NCI-H510A treated with DMSO at 0.1 percent for 48 hours (cell line): ENCODE results near the gene P2RX2.

Experiments used
- DNase-seq: peaks from one replicate; lab custom pipeline; 2025; lab: John Stamatoyannopoulos, UW

Gene P2RX2

DNA sequence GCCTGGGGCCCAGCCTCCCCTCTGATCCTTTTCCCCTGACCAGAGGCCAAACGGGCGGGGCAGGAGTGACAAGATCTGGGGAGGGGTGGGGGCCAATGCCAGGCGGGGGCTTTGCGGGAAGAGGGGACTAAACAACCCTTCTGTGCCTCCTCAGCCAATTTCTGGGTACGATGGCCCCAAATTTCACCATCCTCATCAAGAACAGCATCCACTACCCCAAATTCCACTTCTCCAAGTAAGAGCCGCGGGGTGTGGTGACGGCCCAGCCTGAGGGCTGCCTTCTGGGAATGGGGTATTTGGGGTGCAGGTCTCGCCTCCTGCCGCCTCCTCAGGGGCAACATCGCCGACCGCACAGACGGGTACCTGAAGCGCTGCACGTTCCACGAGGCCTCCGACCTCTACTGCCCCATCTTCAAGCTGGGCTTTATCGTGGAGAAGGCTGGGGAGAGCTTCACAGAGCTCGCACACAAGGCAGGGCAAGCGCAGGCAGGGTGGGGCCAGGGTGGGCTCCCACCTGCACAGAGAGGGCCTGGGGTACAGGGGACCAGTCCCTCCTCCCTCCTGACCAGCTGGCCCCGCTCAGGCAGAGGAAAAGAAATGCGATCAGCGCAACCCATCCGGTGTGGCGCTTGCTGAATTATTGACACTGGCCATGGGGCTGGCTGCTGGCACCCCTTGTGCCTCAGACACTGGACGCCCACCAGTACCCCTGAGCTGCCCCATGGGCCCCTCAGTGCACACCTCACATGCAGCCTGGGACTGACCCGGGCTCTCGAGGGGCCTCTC, 1.7 kb downstream of the P2RX2 start:
- DNase-seq: no peak

DNA sequence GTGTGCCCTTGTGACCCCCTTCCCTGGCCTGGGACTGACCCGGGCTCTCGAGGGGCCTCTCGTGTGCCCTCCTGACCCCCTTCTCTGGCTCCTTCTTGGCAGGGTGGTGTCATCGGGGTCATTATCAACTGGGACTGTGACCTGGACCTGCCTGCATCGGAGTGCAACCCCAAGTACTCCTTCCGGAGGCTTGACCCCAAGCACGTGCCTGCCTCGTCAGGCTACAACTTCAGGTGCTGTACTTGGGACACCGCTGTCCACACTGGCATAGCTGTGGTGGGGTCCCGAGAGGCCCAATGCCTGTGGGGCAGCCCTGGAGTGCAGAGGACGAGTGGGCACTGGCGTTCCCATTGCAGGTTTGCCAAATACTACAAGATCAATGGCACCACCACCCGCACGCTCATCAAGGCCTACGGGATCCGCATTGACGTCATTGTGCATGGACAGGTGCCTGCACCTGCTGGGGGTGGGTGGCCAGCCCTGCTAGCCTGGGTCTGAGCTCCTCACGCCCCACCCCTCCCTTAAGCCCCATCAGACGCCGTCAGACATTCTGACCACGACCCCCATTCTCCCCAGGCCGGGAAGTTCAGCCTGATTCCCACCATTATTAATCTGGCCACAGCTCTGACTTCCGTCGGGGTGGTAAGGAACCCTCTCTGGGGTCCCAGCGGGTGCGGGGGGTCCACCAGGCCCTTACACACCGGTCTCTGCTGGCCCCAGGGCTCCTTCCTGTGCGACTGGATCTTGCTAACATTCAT, 2.5 kb downstream of the P2RX2 start:
- no peak for DNase-seq

DNA sequence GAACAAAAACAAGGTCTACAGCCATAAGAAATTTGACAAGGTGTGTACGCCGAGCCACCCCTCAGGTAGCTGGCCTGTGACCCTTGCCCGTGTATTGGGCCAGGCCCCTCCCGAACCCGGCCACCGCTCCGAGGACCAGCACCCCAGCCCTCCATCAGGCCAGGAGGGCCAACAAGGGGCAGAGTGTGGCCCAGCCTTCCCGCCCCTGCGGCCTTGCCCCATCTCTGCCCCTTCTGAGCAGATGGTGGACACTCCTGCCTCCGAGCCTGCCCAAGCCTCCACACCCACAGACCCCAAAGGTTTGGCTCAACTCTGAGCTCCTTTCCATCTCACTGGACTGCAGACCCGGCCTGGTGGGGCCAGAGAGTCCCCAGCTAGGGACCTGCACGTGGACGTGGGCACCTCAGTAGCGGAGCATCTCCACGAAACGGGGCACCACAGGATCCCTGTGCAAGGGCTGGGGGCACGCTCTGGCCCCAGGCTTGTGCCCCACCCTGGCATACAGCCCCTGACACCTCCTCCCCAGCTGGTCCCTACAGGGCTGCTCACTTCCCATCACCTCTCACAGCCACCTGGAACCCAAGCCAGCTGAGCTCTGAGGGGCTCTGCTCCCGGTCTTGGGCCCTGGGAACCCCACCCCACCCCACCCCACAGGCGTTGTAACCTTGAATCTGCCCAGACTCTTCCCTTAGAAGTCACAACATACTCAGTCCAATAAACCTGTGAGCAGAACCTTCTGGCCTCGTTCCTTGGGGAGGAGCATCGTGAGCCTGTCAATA, 3.3 kb downstream of the P2RX2 start:
- no peak for DNase-seq

DNA sequence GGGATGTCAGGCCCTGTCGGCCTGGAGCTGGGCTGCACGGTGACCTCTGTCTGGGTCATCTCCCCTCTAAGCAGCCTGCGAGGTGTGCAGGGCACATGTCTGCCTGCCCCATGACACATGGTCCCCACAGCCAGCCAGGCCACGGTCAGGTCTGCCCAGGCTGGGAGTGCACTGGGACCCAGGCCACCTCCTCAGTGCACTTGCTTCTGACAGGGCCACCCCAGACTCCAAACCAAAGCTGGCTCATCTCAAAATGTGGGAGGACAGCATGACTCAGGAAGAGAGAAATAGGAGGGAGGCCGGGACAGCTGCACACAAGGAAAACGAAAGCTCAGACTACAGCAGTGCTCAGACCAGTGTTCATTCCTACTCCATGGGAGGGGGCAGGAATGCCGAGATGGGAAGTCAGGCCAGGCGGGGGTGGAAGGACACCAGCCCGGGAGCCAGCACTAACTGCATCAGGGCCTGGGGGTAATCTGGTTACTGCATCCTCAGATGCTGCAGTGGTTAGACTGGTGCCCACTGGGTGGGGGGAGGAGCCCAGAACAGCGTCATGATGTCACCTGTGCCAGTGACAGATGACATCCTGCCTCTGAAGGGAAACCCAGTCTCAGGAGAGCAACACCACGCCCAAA, 4.0 kb downstream of the P2RX2 start:
- no peak for DNase-seq

DNA sequence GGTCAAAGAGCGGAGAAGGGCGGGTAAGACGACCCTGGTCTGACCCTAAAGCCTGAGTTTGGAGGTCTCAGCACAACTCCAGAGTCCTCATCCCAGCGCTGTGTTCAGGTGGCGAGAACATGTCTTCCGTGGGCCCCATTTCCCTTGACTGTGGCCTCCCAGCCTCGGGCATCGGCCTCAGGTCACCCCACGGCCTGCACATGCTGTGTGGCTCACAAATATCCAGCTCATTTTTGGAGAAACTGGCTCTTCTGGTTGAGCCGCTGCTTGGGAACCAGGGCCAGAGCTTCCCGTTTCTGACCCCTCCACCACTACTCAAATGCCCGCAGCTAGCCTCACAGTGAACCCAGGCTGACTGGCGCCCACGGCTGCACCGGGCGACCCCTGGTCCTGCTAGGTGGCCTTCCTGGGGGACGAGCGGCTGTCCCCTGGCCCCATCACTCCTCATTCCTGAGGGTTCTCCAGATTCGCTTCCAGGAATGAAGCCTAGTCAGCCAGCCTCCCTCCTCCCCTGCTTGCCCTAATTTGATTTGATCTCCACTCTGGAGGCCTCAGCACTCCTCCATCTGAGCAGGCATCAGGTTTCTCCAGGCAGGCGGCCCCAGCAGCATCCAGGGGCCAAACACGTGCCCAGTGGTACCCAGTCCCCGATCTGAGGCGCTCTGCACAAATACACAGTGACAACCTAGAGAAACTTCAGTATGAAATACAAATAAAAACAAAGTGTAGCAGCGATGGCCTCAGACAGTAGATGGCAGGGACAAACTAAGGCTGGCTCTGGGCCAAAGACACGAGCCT, 4.7 kb downstream of the P2RX2 start:
- DNase-seq: no peak

DNA sequence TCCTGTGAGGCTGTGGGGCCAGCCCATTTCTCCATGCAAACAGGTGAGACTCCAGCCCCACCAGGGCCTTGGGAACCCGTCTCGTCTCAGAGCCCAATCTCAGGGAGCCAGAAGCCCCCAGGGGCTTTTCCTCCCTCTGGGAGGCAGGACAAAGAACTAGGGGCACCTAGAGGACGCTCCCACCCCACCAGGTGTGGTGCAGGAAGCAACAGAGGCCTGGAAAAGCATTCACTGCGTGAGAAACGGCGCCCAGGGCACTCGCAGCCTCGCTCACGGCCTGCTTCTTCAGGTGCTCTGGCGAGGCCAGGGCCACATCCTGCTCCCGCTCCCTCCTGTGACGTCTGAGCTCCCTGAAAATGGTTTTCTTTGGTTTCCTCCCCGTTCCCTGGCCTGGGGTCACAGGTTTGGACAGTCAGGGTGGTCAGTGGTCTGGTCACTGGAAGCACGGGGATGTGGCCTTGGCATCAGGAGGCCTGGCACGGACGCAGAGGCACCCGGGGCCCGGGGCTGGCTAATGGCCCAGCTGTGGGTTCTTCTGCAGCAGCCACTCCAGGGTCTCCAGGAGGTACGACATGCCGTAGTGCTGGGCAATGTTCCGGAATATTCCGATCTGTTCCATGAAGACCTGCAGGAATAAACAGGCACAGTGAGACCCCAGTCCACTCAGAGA, 5.7 kb downstream of the P2RX2 start:
- no peak for DNase-seq

DNA sequence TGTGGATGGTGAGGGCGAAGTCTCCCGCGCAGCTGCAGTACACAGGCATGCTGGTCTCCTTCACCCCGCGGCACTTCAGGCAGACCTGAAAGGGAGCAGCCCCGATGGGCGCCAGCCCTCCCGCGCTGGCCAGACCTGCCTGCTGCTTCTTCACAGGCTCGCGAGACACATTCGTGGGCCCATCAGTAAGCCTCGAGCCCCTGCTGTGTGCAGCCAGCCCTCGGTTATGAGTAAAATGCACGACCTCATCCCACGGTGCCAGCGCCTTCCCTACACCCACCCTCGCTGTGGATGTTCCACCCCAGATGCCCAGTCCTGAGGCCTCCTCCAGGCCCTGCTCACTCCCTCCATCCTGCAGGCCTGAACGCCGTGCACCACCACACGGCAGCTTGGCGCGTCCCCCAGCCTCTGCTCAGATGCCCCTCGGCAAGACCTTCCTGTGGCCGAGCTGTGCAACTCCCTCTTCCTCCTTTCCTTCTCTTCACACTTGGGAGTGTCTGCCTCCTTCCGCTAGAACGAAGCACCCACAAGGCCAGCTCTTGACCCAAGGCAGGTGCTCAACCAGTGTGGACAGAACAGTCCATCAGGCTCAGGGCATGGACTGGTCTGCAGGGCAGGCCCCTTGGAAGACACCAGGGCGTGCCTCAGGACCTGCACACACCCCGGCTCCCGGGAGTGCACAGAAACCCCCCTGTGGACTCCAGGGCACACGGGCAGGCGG, 6.5 kb downstream of the P2RX2 start:
- no peak for DNase-seq

DNA sequence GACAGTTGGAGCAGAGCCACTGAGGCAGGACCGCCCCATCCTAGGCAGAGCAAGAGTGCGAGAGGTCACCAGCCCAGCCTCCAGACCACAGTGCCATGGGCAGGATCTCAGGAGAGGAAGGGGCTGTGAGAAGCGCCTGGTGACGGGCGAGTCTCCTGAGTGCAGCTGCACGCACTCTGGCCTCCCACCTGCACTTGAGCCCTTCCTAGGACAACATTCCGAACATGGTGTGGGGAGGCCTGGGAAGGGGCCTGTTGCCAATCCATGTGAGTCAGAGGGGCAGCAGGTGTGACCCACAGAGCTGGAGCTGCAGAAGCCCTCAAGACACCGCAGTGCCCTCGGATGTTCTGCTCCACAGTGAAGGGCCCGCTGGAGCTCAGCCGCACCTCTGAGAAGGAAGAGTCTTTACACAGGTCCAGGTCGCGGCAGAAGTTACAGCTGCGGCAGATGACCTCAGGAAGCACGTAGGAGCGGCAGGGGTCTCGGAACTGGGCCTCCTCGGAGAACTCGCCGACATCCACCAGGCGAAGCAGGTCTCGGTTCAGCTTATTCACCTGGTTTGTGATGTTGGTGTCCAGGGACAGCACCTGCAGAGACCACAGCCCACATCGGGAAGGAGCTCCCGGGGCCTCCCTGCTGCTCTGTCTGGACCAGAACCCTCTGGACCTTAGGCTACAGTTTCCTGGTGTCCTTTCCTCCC, 7.3 kb downstream of the P2RX2 start:
- DNase-seq: no peak

DNA sequence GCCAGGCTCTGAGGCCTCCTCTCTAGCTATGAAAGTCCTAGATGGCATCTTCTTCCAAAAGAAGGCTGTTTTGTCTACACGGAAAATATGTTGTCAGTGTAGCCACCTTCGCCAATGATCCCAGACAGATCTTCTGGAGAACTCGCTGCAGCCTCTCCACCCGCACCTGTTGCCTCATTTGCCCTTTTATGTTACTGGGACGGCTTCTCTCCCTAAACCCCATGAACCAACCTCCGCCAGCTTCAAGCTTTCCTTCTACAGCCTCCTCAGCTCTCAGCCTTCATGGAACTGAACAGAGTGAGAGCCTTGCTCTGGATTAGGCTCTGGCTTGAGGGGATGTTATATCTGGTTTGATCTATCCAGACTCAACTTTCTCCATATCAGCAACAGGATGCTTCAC, 10.8 kb downstream of the P2RX2 start:
- no peak for DNase-seq

DNA sequence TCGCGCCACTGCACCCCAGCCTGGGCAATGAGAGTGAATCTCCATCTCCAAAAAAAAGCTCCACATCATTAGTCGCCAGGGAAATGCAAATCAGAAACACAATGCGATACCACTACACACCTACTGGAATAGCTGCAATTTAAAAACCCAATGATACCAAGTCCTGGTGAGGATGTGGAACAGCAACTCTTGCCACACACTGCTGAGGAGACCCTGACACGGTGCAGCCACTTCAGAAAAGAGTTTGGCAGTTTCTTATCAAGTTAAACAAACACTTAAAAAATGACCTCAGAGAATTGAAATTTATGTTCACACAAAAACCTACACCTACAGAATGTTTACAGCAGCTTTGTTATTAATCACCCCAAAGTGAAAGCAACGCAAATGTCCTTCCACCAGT, 12.1 kb downstream of the P2RX2 start:
- no peak for DNase-seq

DNA sequence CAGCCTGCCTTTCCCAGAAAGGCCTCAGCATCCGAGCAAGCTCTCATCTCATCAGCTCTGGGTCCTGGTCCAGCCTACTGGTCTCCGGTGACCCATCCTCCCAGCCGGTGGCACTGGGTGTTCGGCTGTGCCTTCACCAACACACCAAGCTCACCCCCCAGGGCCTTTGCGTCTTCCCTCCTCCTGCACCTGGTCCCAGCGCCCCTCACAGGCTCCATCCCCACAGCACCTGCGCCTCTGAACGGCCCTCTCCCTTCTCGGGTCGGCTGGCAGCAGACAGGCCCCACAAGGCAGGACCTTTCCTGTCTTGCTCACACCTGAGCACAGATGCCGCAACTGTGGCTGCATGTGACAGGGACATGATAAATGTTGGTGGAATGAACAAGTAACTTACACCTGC, 13.1 kb downstream of the P2RX2 start:
- DNase-seq: no peak

DNA sequence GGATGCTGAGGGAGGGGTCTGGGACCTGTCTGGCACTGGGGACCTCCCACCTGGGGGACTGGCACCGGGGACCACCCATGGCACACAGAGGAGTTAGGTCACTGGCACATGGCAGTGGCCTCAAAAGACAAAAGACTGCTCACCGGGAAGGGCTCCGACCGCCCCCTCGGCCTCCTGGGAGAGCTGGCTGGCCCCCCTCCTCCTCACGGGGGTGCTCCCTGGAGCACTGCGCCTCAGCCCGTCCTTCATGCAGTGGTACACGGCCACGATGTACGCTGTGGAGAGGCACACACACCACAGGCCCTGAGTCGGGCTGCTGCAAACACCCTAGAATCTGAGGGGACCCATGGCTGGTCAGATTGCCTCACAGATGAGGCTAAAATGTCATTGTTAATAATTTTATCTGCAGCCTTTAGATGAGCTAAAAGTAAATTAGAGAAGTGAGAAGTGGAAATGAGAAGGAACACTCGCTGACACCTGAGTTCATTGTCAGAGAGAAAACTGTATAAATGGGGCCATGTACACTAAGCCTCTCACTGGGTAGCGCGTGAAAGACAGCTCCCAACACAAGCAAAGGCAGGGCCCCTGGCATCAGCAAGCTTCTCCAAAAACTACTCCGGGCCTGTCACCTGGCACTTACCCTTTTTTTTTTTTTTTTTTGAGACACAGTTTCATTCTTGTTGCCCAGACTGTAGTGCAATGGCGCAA, 14.1 kb downstream of the P2RX2 start:
- DNase-seq: no peak

DNA sequence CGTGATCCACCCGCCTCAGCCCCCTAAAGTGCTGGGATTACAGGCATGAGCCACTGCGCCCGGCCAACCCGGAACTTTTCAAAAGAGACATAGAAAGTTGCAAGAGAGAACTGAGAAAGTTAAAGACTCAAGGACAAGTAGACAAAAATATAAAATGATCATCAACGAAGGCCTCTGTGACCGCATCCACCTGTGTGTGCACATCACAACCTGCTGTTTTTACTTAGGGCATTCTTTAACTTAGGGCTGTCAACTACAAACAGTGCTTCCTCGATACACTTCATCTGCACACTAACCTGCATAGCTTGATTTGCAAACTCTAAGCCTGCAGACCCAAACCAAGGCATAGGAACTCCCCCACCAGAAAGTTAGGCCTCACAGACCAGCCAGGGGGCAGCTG, 14.8 kb downstream of the P2RX2 start:
- no peak for DNase-seq

DNA sequence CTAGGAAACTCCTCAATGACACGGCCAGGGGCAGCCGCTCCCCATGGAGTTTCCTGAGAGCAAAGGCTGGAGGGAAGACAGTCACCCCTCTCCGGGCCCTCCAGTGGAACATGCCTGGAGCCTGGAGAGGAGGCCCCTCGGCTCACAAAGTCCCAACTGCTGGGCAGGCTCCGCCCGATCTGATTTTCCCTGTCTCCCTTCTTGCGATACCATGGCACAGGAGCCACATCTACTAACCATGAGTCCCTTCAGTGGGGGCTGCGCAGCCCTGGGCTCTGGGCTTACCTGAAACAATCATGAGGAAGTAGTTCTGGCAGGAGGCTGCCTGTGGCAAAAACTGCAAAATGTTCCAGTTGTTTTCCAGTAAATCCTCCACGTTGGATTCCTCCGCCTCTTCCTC, 15.3 kb downstream of the P2RX2 start:
- DNase-seq: no peak

DNA sequence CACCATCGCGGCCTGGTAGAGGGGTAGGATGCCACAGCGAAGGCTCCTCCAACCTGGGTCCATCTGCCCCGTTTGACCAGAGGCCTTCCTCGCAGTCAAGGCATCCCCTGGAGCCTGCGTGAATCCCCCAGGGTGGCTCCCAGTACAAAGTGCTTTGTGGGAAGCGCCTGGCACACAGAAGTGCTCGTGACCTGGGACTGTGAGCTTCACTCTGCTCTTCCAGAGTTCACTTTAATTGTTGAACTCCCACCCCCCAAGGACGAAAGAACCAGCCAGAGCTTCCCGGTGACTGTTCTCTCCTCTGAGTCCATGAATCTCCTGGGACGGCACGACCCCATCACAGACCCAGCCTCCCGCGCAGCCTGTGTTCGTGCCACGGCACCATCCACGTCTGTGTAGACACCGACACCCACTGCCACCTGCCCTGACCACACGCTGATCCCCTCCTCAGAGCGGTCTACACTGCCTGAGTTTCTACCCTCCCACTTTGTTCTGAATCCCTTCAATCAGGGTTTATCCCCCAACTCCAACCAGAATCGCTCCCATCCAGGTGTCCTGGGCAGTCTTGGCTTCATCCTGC, 15.9 kb downstream of the P2RX2 start:
- no peak for DNase-seq

DNA sequence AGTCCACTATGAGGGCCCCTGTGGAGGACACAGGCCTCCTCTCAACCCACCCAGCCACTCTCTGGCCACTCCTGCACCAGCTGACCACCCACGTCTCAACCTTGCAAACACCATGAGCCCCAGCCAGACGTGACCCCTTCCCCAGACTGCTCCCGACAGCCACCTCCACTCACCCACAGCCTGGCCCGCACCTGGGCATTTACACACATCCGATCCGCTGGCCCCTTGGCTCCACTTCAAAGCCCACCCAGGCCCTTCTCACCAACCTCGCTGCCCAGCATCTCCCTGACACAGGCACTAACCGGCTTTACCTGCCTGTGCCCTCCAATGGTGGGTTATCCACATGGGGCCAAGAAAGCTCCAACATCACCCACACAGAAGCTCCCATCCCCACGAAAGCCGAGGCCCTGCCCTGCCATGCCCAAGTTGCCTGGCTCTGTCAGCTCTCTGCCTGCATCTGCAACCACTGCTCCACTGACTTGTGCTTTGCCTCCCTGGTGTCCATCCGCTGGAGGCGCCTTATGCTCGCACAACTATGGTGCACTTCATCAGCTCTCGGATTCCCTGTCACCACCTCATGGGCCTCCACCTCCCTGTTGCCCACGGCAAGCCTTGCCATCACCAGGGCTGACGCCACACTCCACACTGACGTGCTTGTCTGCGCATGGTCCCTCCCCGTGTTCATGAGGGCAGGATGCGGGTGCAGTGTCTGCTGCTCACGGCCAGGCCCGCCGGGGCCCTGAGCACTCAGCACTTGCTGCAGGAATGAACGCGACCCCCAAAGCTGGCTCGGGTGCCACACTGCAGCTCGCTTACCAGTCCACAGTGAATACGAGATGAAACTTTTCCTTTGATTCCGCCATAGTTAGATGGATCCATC, 16.7 kb downstream of the P2RX2 start:
- no peak for DNase-seq

DNA sequence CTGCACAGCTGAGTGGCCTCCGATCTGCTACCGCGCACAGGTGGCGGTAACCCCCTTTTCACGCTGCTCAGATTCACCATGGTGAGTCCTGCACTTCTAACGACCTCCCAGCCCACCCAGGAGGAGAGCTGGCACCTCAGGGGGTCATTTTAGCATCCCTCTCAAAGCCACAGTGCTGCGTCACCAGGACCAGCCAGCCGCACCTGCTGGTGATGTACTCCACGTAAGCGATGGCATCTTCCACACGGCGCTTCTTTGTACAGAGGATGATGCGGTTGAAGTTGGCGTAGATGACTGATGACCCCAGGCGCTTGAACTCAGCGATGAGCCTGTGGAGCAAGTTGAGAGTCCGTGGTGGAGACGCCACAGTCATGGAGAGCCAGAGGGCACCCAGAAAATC, 19.2 kb downstream of the P2RX2 start:
- no peak for DNase-seq
